Rectal smooth muscle tissue (tissue), 1 donor: ENCODE results near the gene SMARCD3.

ENCODE experiments used
- H3K27ac ChIP-seq: one replicate; pipeline ENCODE4 v1.7.0; 2013; ENCODE audit warnings: low read depth, low read length, inconsistent platforms
- H3K27me3 ChIP-seq: one replicate; pipeline ENCODE4 v1.7.0; 2013; ENCODE audit warnings: low read length; ENCODE audit not compliant: control insufficient read depth, insufficient read depth
- H3K36me3 ChIP-seq: one replicate; pipeline ENCODE4 v1.7.0; 2013; ENCODE audit warnings: low read length; ENCODE audit not compliant: control insufficient read depth, insufficient read depth
- H3K4me1 ChIP-seq: one replicate; pipeline ENCODE4 v1.7.0; 2013; ENCODE audit warnings: low read length; ENCODE audit not compliant: control insufficient read depth, insufficient read depth
- H3K4me3 ChIP-seq: one replicate; pipeline ENCODE4 v1.7.0; 2013; ENCODE audit warnings: low read length
- H3K9ac ChIP-seq: one replicate; pipeline ENCODE4 v1.7.0; 2013; ENCODE audit warnings: low read length

Gene SMARCD3

DNA sequence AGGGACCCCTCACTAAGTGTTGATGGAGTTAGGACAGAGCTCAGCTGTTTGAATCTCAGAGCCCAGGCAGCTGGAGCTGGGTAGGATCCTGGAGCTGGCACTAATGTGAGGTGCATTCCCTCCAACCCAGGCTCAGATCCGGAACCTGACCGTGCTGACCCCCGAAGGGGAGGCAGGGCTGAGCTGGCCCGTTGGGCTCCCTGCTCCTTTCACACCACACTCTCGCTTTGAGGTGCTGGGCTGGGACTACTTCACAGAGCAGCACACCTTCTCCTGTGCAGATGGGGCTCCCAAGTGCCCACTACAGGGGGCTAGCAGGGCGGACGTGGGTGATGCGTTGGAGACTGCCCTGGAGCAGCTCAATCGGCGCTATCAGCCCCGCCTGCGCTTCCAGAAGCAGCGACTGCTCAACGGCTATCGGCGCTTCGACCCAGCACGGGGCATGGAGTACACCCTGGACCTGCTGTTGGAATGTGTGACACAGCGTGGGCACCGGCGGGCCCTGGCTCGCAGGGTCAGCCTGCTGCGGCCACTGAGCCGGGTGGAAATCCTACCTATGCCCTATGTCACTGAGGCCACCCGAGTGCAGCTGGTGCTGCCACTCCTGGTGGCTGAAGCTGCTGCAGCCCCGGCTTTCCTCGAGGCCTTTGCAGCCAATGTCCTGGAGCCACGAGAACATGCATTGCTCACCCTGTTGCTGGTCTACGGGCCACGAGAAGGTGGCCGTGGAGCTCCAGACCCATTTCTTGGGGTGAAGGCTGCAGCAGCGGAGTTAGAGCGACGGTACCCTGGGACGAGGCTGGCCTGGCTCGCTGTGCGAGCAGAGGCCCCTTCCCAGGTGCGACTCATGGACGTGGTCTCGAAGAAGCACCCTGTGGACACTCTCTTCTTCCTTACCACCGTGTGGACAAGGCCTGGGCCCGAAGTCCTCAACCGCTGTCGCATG lies 11.0 kb downstream of the SMARCD3 start:
- H3K27ac ChIP-seq: no peak overlapping the region
- no peak overlapping the region for H3K9ac ChIP-seq
- H3K36me3 ChIP-seq: peaks cover 28% of the 10 kb centered on the region
- no peak overlapping the region for H3K4me3 ChIP-seq
- peaks cover 7% of the 10 kb centered on the region for H3K4me1 ChIP-seq
- no peaks in the 10 kb centered on the region for H3K27me3 ChIP-seq

DNA sequence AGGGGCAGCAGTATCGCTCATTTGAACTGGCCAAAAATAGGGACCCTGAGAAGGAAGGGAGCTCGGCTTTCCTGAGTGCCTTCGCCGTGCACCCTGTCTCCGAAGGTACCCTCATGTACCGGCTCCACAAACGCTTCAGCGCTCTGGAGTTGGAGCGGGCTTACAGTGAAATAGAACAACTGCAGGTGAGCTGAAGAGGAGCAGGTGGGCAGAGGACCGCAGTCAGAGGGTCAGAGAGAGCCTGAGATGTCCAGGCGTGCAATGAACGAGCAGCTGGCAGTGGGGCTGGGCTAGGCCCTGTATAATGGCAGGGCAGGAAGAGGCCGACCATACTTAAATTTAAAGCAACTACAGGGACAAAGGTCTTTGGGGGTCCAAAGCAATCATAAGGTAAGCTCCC lies 12.1 kb downstream of the SMARCD3 start:
- Histone ChIP-seq H3K4me1 (peaks cover 10% of the 10 kb centered on the region), H3K27ac (no peak overlapping the region), H3K36me3 (peaks cover 28% of the 10 kb centered on the region), H3K4me3 (no peak overlapping the region), H3K9ac (no peak overlapping the region), H3K27me3 (no peaks in the 10 kb centered on the region)

DNA sequence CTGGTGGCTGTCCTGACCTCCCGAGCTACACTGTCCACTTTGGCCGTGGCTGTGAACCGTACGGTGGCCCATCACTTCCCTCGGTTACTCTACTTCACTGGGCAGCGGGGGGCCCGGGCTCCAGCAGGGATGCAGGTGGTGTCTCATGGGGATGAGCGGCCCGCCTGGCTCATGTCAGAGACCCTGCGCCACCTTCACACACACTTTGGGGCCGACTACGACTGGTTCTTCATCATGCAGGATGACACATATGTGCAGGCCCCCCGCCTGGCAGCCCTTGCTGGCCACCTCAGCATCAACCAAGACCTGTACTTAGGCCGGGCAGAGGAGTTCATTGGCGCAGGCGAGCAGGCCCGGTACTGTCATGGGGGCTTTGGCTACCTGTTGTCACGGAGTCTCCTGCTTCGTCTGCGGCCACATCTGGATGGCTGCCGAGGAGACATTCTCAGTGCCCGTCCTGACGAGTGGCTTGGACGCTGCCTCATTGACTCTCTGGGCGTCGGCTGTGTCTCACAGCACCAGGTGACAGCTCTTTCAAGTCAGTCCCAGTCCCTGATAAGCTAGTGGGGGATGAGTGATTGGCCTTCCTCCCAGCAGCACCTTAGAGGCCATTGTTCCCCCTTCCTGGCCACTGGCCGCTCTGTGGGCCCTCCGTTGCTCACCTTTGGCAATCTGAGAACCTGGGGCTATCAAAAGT lies 13.3 kb downstream of the SMARCD3 start:
- no peak overlapping the region for H3K9ac ChIP-seq
- H3K4me3 ChIP-seq: no peak overlapping the region
- H3K4me1 ChIP-seq: peaks cover 10% of the 10 kb centered on the region
- no peak overlapping the region for H3K27ac ChIP-seq
- H3K36me3 ChIP-seq: peaks cover 28% of the 10 kb centered on the region
- H3K27me3 ChIP-seq: no peaks in the 10 kb centered on the region

DNA sequence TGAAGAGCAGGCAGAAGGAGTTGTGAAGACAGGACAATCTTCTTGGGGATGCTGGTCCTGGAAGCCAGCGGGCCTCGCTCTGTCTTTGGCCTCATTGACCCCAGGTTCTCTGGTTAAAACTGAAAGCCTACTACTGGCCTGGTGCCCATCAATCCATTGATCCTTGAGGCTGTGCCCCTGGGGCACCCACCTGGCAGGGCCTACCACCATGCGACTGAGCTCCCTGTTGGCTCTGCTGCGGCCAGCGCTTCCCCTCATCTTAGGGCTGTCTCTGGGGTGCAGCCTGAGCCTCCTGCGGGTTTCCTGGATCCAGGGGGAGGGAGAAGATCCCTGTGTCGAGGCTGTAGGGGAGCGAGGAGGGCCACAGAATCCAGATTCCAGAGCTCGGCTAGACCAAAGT lies 14.7 kb downstream of the SMARCD3 start:
- peak overlapping the region; percentile 79 for H3K4me3 ChIP-seq
- peaks cover 10% of the 10 kb centered on the region for H3K4me1 ChIP-seq
- H3K9ac ChIP-seq: no peak overlapping the region
- peaks cover 20% of the 10 kb centered on the region for H3K36me3 ChIP-seq
- H3K27me3 ChIP-seq: no peaks in the 10 kb centered on the region
- H3K27ac ChIP-seq: no peak overlapping the region

DNA sequence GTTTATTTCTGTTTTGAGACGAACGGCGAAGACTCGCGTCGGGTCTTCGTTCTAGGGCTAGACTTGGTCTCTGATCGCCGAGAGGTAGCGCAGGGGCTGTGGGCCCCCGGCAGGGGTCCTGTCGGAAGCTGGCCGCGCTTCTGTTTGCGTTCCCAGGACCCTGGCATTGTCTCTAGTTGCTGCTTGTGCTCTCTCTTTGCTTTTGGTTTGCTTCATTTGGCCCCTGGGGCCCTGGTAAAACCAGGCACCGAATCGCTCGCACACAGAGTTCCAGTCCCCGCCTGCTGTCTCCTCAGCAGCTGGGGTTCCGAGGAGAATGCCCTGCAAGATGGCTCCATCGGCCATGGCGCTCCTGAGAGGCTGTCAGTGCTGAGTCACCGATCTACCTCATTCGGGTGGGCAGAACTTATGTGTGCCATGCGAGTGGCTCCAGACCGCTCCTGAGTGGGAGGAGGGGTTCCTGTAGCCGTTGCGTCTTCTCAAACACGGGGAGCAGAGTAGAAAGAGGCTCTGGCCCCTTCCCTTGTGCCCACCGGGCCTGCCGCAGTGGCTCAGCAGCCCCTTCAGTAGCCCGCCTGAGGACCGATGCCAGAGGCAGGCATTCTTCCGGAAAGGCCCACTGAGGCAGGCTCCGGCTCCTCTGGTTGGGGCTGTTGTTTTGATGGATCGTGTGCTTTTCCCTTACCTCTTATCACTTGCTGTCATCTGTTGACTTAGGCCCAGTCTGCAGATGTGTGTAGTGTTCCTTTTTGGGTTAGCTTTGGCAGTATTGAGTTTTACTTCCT lies 15.4 kb downstream of the SMARCD3 start:
- H3K9ac ChIP-seq: peak overlapping the region; percentile 57

DNA sequence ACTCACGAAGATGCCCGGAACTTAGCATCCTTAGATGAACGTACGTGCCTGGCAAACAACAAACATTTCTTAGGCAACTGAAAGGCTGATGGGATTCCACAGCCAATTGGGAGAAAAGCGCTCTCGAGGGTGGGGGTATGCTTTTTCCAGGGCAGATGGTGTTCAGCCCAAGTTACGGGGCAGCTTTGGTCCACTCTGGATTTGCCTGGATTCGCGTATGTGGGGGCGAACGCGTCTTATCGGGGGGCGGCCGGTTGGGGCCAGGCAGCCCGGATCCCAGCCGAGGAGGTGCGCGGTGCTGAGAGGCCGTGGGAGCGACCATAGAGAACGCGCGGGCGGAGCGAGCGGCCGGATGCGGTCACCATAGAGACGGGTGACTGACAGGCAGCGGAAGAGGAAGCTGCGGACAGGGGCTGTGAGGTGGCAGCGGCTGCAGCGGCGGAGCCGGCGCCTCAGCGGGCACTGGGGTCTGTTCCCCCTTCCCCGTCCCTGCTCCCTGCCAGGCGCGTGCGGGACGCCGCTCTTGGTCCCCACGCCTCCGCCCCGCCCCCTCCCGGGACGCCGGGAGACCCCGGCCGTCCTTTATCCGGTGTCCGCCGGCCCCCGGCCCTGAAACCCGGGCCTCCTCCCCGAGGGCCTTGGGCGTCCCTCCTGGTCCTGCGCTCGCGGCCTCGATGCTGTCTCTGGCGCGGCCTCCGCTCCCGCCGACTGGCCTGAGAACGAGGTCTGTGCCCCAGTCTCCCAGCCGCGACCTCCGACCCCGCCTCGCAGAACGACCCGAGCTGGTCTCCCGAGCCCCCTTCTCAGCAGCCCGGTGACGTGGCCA lies 16.2 kb downstream of the SMARCD3 start, which contains the start of gene CHPF2:
Gene CHPF2, plus strand, starts transcription at position 393 of the 826 bp plus-strand sequence. CDS start 1,529 bp downstream, outside the sequence.
- H3K27ac ChIP-seq: peak within 1 kb of the TSS; percentile 69
- H3K36me3 ChIP-seq: peaks cover 17% of the 10 kb centered on the region
- H3K4me3 ChIP-seq: peak within 1 kb of the TSS; percentile 79
- peaks cover 10% of the 10 kb centered on the region for H3K4me1 ChIP-seq
- H3K27me3 ChIP-seq: no peaks in the 10 kb centered on the region
- H3K9ac ChIP-seq: peak within 1 kb of the TSS; percentile 57

More for the DNA sequence above, 15.4 kb downstream of the SMARCD3 start:
- peak overlapping the region; percentile 79 for H3K4me3 ChIP-seq
- no peaks in the 10 kb centered on the region for H3K27me3 ChIP-seq
- peaks cover 20% of the 10 kb centered on the region for H3K36me3 ChIP-seq
- peaks cover 10% of the 10 kb centered on the region for H3K4me1 ChIP-seq
- H3K27ac ChIP-seq: peak overlapping the region; percentile 38

DNA sequence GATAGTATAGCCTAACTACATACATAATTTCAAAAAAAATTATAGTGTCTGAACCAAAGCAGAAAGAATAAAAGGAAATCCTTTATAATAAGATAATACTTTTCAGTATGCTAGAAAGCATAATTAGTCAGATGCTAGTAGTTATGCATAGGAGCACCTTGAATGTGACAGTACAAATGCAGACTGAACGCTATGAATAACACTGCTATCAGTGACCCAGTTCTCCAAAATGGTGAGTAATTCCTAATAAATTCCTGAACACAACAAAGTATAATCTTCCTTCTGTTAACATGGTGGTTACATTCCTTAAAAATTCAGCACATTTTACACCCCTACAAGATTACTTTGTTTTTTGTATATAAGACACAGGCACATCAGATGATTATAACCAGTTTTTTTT lies 17.4 kb downstream of the SMARCD3 start:
- no peak overlapping the region for H3K9ac ChIP-seq

DNA sequence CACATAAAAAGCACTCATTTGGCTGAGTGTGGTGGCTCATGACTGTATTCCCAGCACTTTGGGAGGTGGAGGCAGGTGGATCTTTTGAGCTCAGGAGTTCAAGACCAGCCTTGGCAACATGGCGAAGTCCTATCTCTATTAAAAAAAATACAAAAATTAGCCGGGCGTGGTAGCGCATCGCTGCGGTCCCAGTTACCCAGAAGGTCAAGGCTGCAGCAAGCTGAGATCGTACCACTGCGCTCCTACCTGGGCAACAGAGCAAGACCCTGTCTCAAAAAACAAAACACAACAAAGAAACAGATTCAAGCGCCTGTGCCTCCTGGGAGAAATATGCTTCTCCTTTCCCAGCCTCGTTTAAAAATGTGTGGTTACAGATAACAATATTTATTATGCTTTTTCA lies 19.2 kb downstream of the SMARCD3 start:
- Histone ChIP-seq H3K27ac (no peak overlapping the region), H3K36me3 (peaks cover 6% of the 10 kb centered on the region), H3K27me3 (no peaks in the 10 kb centered on the region), H3K4me3 (no peak overlapping the region), H3K9ac (no peak overlapping the region), H3K4me1 (peaks cover 17% of the 10 kb centered on the region)

More for the DNA sequence above, 17.4 kb downstream of the SMARCD3 start:
- H3K4me1 ChIP-seq: peaks cover 13% of the 10 kb centered on the region
- H3K27me3 ChIP-seq: no peaks in the 10 kb centered on the region
- peaks cover 4% of the 10 kb centered on the region for H3K36me3 ChIP-seq
- H3K4me3 ChIP-seq: no peak overlapping the region
- no peak overlapping the region for H3K27ac ChIP-seq

DNA sequence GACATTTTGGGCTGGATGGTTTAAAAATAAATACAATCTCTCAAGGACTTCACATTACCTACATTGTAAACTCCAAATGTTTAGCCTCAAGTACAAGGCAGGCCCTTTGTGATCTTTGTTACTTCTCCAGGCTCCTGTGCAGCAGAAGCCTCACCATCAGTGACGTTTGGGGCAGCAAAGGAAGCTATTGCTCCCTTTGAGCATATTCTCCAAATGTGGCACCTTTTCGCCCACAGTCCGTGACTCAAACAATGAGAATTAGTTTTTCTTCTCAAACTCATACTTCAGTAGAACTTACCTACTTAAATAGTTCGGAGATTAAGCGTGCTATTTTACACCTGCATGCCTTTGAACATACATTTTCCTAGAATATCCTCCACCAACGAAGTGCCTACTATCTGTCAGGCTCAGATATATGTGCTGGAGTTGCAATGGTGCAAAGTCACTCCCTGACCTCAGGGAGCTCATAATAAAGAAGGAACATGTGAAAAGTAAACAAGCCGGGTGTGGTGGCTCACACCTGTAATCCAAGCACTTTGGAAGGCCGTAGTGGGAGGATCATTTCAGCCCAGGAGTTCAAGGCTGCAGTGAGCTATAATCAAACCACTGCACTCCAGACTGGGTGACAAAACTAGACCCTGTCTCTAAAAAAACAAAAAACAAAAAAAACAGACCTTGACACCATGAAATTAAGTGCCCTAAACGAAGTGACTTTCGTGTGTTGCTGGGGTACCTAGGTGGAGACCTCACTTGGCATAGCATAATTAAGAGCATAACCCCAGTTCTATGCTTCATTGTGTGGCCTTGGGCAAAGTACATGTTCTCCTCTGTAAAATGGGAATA lies 20.2 kb downstream of the SMARCD3 start:
- Histone ChIP-seq H3K36me3 (peaks cover 13% of the 10 kb centered on the region), H3K27me3 (no peaks in the 10 kb centered on the region), H3K27ac (peak overlapping the region; percentile 76), H3K4me3 (peak overlapping the region; percentile 76), H3K4me1 (peaks cover 12% of the 10 kb centered on the region), H3K9ac (no peak overlapping the region)

DNA sequence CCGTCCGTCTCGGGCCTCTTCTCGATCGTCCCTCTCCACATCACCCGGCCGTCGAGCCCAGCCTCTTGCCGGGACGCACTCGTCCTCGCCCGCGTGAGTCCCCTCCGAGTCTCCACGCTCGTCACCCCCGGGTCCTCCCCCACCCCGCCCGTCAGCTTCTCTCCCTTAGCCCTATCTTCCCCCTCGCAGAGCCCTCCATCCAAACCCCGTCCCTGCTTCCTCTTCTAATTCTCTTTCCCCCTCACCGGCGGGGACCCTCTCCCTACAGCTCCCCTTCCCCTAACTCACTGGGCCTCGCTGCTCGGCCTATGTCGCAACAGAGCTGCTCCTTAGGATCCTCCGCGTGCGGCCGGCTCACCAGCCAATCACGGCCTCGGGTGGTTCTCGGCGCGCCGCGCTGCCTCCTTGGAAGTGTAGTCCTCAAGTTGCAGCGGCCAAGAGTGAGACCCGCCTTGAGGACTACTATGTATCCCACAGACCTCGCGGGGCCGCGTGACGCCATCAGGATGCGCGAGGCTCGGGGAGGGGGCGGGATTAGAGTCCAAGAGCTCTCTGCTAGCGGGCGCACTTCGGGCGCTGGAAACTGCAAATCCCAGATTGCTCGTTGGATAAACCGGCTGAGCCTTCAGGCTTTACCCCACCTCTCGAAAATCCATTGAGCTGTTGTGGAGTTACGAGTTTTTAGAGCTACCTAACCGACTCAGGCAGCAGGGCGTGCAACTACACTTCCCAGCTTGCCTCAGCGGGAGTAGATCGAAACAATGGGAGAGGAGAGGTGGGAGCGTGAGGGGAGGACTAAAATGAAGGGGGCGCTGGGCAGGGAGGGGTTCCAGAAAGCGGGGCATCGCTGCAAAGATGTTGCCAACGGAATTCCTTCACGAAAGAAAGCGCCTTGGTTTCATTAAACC lies 21.4 kb downstream of the SMARCD3 start, which contains the start of gene ABCF2:
Gene ABCF2, minus strand, starts transcription at position 331 of the 908 bp plus-strand sequence. CDS start 747 bp downstream, outside the sequence.
- H3K9ac ChIP-seq: peak within 1 kb of the TSS; percentile 35
- peak within 1 kb of the TSS; percentile 76 for H3K4me3 ChIP-seq
- H3K4me1 ChIP-seq: peaks cover 10% of the 10 kb centered on the region
- peaks cover 19% of the 10 kb centered on the region for H3K36me3 ChIP-seq
- H3K27me3 ChIP-seq: no peaks in the 10 kb centered on the region
- H3K27ac ChIP-seq: peak within 1 kb of the TSS; percentile 76
